ENCODE results near the gene KIRREL3.
A peak's percentile ranks its signal among the peaks of the same experiment; 100 is the strongest.

KIRREL3 gene

GRCh38 chr11:126739499-126740145 is 260.9 kb downstream of the KIRREL3 start:
- no peak overlapping the region for H3K4me3 Mint-ChIP-seq

GRCh38 chr11:126738295-126739031 is 262.1 kb downstream of the KIRREL3 start:
- H3K27ac Mint-ChIP-seq = no peak overlapping the region

More at GRCh38 chr11:126739499-126740145, 260.9 kb downstream of the KIRREL3 start:
- no peak for DNase-seq (ENCODE audit: low spot score in 2 of 2)
- Mint-ChIP-seq H3K4me1 (peaks cover 19% of the 10 kb centered on the region), H3K36me3 (no peaks in the 10 kb centered on the region), H3K27ac (no peak overlapping the region), H3K9me3 (no peaks in the 10 kb centered on the region)
- ATAC-seq = peak; percentile 9

GRCh38 chr11:126736682-126737572 is 263.6 kb downstream of the KIRREL3 start:
- Mint-ChIP-seq H3K4me3 (no peak overlapping the region), H3K27ac (no peak overlapping the region), H3K4me1 (peaks cover 14% of the 10 kb centered on the region), H3K36me3 (no peaks in the 10 kb centered on the region), H3K9me3 (no peaks in the 10 kb centered on the region)
- DNase-seq (ENCODE audit: low spot score in 2 of 2) (no peak), ATAC-seq (no peak)

More at GRCh38 chr11:126738295-126739031, 262.1 kb downstream of the KIRREL3 start:
- no peak for ATAC-seq
- H3K9me3 Mint-ChIP-seq = no peaks in the 10 kb centered on the region
- H3K36me3 Mint-ChIP-seq = no peaks in the 10 kb centered on the region
- H3K4me1 Mint-ChIP-seq = peaks cover 14% of the 10 kb centered on the region
- no peak for DNase-seq (ENCODE audit: low spot score in 2 of 2)
- H3K4me3 Mint-ChIP-seq = no peak overlapping the region

- H3K9me3 Mint-ChIP-seq = no peaks in the 10 kb centered on the region
- peaks cover 22% of the 10 kb centered on the region for H3K4me1 Mint-ChIP-seq
- no peak overlapping the region for H3K4me3 Mint-ChIP-seq
- H3K27ac Mint-ChIP-seq = no peak overlapping the region
- ATAC-seq = no peak
- DNase-seq (ENCODE audit: low spot score in 2 of 2) = no peak
- H3K36me3 Mint-ChIP-seq = no peaks in the 10 kb centered on the region
These were observed 265.8 kb downstream of the KIRREL3 start for GRCh38 chr11:126734752-126735151.

- H3K9me3 Mint-ChIP-seq = no peaks in the 10 kb centered on the region
- ATAC-seq (no peak), DNase-seq (ENCODE audit: low spot score in 2 of 2) (no peak)
- no peak overlapping the region for H3K27ac Mint-ChIP-seq
- no peaks in the 10 kb centered on the region for H3K36me3 Mint-ChIP-seq
- peaks cover 16% of the 10 kb centered on the region for H3K4me1 Mint-ChIP-seq
- H3K4me3 Mint-ChIP-seq = no peak overlapping the region
These were observed 266.9 kb downstream of the KIRREL3 start for GRCh38 chr11:126733685-126734084.

GRCh38 chr11:126732981-126733380 is 267.6 kb downstream of the KIRREL3 start:
- Mint-ChIP-seq H3K36me3 (no peaks in the 10 kb centered on the region), H3K9me3 (no peaks in the 10 kb centered on the region), H3K4me3 (no peak overlapping the region), H3K27ac (no peak overlapping the region), H3K4me1 (peaks cover 16% of the 10 kb centered on the region)
- DNase-seq (ENCODE audit: low spot score in 2 of 2) (no peak), ATAC-seq (no peak)

- no peaks in the 10 kb centered on the region for H3K9me3 Mint-ChIP-seq
These were observed 268.9 kb downstream of the KIRREL3 start for GRCh38 chr11:126731576-126732142.

GRCh38 chr11:126727381-126727780 is 273.2 kb downstream of the KIRREL3 start:
- Mint-ChIP-seq H3K4me1 (peaks cover 9% of the 10 kb centered on the region), H3K9me3 (peaks cover under 1% of the 10 kb centered on the region), H3K36me3 (no peaks in the 10 kb centered on the region), H3K27ac (no peak overlapping the region), H3K4me3 (no peak overlapping the region)
- ATAC-seq (no peak), DNase-seq (ENCODE audit: low spot score in 2 of 2) (no peak)

More at GRCh38 chr11:126731576-126732142, 268.9 kb downstream of the KIRREL3 start:
- ATAC-seq (no peak), DNase-seq (ENCODE audit: low spot score in 2 of 2) (no peak)
- Mint-ChIP-seq H3K36me3 (no peaks in the 10 kb centered on the region), H3K4me1 (peaks cover 16% of the 10 kb centered on the region), H3K27ac (no peak overlapping the region), H3K4me3 (no peak overlapping the region)

- no peak overlapping the region for H3K4me3 Mint-ChIP-seq
- no peak for ATAC-seq
These were observed 275.0 kb downstream of the KIRREL3 start for GRCh38 chr11:126725521-126725920.

GRCh38 chr11:126725043-126725442 is 275.5 kb downstream of the KIRREL3 start:
- peaks cover 5% of the 10 kb centered on the region for H3K4me1 Mint-ChIP-seq
- no peak overlapping the region for H3K27ac Mint-ChIP-seq
- no peak for ATAC-seq
- H3K36me3 Mint-ChIP-seq = no peaks in the 10 kb centered on the region
- H3K9me3 Mint-ChIP-seq = peaks cover 7% of the 10 kb centered on the region
- H3K4me3 Mint-ChIP-seq = no peak overlapping the region
- no peak for DNase-seq (ENCODE audit: low spot score in 2 of 2)

More at GRCh38 chr11:126725521-126725920, 275.0 kb downstream of the KIRREL3 start:
- Mint-ChIP-seq H3K36me3 (no peaks in the 10 kb centered on the region), H3K27ac (no peak overlapping the region), H3K9me3 (peaks cover 6% of the 10 kb centered on the region), H3K4me1 (peaks cover 5% of the 10 kb centered on the region)
- no peak for DNase-seq (ENCODE audit: low spot score in 2 of 2)

- no peak overlapping the region for H3K4me3 Mint-ChIP-seq
- H3K27ac Mint-ChIP-seq = no peak overlapping the region
- H3K36me3 Mint-ChIP-seq = no peaks in the 10 kb centered on the region
- no peak for ATAC-seq
- peaks cover 10% of the 10 kb centered on the region for H3K9me3 Mint-ChIP-seq
- peaks cover 5% of the 10 kb centered on the region for H3K4me1 Mint-ChIP-seq
- DNase-seq (ENCODE audit: low spot score in 2 of 2) = no peak
These were observed 276.9 kb downstream of the KIRREL3 start for GRCh38 chr11:126723665-126724045.

GRCh38 chr11:126722956-126723664 is 277.5 kb downstream of the KIRREL3 start:
- Mint-ChIP-seq H3K4me1 (peaks cover 5% of the 10 kb centered on the region), H3K36me3 (no peaks in the 10 kb centered on the region), H3K4me3 (no peak overlapping the region), H3K9me3 (peaks cover 10% of the 10 kb centered on the region), H3K27ac (no peak overlapping the region)
- DNase-seq (ENCODE audit: low spot score in 2 of 2) = no peak
- peak; percentile 19 for ATAC-seq

GRCh38 chr11:126722006-126722736 is 278.4 kb downstream of the KIRREL3 start:
- ATAC-seq (no peak), DNase-seq (ENCODE audit: low spot score in 2 of 2) (no peak)
- Mint-ChIP-seq H3K27ac (no peak overlapping the region), H3K4me1 (peaks cover 5% of the 10 kb centered on the region), H3K36me3 (no peaks in the 10 kb centered on the region), H3K4me3 (no peak overlapping the region), H3K9me3 (peaks cover 10% of the 10 kb centered on the region)

Data from stimulated activated effector memory CD8-positive, alpha-beta T cell treated with anti-CD3 and anti-CD28 coated beads, Interleukin-12 subunit alpha, Interleukin-12 subunit beta, amount 100 ng/mL, for 72 hours (primary cell).